ENCODE measurements around the gene DAB1.

DAB1 gene

GRCh38 chr1:57410508-57410907, 13.4 kb downstream of the DAB1 start:
- no peak for DNase-seq

DNA sequence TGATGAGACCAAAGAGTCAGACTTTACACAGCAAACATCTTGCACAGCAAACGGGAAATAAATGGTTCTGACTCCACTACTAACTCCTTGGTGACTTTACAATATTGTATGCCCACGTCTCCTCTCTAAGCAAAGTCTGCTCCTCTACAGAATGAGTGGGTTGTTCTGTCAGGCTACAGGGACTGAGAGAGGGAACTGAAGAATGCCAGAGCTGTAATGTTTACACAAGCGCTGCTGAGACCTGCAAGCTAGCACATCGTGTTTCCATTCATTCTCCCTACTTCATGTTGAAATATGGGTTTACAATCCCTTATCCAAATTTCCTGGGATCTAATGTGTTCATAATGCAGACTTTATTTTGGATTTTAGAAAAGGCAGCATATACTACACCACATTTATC, 15.9 kb downstream of the DAB1 start:
- no peak for DNase-seq

GRCh38 chr1:57406428-57406970, 17.4 kb downstream of the DAB1 start:
- DNase-seq = no peak

DNA sequence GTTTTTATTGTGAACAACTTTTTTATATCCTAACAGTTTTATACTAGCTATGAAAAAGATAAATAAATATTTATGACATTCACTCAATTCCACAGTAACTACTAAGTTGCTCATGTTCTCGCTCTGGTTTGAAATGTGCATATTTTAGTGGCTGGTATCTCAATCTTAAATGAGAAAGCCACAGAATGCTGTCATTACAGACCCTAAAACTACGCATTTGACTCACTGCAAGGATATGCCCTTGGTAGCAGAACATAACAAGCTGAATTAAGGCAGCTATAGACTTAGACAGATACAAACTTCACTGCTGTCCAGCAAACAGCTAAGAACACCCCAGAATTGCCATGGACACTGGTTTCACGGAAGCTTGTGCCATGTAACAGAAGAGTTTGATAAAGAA, 19.0 kb downstream of the DAB1 start:
- DNase-seq = no peak

GRCh38 chr1:57403201-57403600, 20.7 kb downstream of the DAB1 start:
- no peak for DNase-seq

GRCh38 chr1:57401671-57402070, 22.2 kb downstream of the DAB1 start:
- no peak for DNase-seq

- no peak for DNase-seq
These were observed 23.8 kb downstream of the DAB1 start for GRCh38 chr1:57400048-57400447.

DNA sequence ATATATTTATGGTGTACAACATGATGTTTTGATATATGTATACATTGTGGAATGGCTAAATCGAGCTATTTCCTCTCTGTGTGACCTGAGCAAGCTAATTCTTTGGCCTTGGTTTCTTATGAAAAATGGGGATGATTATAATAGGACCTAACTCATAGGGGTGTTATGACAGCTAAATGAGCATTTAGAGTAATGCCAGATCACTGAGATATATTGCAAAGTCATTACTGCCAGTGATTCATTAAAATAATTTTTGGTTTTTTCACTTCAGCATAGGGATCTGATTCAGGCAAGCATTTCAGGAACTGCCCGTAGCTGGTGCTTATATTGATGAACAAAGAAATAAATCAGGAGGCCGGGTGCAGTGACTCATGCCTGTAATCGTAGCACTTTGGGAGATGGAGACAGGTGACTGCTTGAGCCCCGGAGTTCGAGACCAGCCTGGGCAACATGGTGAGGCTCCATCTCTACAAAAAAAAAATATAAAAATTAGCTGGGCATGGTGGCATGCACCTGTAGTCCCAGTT, 30.7 kb downstream of the DAB1 start:
- no peak for DNase-seq

DNA sequence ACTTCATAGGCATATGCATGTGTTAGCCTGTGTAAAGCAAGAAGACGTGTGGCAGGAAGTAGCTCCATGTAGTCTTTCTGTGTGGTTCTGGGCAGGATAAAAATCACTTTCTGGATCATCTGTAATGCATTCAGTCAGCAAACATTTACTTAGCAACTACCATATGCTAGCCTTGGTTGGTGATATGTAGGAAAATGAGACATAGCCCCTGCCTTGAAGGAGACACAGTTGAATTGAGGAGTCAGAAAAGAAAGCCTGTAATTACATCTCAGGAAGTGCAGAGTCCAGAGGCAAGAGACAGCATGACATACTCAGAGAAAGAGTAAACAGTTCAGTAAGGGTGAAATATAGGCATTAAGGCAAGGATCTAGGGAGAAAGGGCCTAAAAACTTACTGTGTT, 38.5 kb downstream of the DAB1 start:
- DNase-seq = no peak

DNA sequence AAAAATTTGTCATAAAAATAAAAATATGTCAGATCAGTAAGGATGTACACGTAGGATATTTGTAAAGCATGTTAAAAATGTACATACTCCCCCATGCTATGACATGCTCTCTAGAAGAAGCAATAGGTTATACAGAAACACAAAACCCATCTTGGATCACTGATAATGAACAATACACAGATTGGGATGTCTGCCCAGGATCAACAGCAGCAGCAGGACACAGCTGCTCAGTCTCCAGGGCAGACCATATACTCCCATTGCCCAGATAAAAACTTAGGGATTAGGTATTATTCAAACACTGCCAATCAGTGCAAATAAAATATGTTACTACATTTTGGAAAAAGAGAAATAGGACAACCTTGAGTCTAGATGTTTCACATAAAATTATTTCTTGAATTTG, 39.0 kb downstream of the DAB1 start:
- DNase-seq = no peak

DNA sequence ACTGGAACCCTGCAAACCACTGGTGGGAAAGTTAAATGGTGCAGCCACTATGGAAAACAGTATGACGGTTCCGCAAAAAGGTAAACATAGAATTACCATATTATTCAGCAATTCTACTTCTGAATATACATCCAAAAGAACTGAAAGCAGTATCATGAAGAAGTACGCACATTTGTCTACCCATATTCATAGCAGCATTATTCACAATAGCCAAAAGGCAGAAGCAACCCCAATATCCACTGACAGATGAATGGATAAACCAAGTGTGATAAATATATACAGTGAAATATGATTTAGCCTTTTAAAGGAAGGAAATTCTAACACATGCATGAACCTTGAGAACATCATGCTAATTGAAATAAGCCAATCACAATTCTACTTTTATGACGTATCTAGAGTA, 39.6 kb downstream of the DAB1 start:
- no peak for DNase-seq

DNA sequence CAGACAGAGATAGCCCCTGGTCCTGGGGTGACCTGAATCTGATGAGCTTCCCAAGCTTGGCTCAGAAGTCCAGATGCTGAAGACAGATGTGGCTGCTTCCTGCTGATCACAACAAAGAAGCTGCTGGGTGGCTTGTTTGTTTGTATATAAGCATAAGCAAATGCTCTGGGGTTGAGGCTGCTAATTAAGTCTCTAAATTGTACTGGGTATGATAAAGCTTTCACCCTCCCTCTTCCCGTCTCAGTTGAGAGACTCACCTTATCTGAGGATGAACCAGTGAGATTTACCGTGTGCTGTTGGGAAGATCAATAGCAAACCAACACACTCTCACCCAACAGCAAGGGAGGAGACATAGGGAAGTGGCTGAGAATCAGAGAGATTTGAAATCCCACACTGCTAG, 42.0 kb downstream of the DAB1 start:
- DNase-seq = no peak

GRCh38 chr1:57381426-57381825, 42.4 kb downstream of the DAB1 start:
- DNase-seq = no peak

DNA sequence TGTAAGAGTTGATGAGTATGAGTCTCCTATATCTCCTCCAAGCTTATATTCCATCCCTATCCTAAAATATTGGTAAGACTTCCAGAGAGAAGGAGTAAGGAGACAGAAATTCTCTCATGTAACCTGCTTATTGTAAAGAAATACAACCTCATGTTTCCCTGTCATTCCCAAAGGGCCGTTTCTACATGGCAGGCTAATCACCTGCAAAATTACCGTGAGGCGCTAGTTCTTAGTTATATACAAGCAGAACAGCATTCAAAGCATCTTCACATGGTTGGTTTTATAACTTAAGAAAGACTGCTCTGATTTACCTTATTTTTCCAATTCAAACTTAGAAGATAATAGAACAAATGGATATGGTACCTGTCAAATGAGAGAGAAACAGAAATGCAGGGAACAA, 42.9 kb downstream of the DAB1 start:
- DNase-seq = no peak

- no peak for DNase-seq
These were observed 45.3 kb downstream of the DAB1 start for GRCh38 chr1:57378534-57378933.

DNA sequence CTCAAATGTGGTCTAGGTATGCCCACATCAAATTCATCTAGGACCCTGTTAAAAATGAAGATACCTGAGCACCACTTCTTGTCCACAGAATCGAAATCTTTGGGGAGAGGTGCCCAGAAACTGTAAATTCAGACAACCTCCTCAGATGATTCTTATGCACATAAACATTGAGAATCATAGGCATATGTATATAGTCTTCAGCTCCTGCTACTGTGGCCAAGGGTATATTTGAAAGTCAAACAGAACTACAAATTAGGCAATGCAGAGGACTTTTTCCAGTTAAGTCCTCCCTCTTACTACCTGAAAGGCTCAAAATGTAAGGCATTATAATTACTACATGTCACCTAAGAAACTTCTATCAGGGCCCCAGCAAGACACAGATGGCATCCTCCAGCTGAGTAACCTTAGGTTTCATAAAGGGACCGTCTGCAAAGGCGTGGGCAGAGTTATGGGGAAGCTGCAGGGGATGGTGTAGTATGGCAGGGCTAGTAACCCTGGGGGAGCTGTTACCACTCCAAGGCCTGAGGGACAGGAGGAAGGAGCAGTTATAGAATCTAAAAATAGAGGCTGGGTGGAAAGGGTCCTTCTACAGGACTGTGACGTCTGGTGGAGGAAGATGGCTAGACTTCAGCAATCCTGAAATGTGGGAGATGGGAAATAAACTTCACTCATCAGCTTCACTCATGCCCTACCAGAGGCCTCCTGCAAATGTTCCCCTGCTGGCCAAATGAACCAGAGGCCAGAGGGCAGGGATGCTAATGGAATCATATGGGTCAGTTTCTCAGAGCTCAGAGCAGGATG, 46.3 kb downstream of the DAB1 start:
- DNase-seq = no peak

GRCh38 chr1:57376041-57376440, 47.8 kb downstream of the DAB1 start:
- no peak for DNase-seq

GRCh38 chr1:57369889-57370288, 54.0 kb downstream of the DAB1 start:
- no peak for DNase-seq

DNA sequence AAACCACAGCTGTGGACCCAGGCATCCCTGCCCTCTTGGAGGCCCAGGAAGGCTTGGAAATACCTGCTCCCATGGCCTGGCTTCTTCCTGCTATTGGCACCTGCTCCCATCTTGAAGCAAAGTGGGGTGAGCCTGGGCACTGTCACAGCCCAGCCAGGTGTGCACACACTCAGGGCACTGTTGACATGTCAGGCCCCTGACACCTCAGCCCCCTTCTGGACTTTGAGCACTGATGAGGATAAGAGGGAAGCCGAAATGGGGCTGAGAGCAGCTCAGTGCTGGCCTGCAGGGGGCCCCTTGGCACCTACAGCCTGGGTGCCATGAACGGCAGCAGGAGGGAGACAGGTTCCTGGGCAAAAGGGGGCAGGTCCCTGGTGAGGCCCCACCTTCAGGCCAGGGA, 55.9 kb downstream of the DAB1 start:
- DNase-seq = no peak

DNA sequence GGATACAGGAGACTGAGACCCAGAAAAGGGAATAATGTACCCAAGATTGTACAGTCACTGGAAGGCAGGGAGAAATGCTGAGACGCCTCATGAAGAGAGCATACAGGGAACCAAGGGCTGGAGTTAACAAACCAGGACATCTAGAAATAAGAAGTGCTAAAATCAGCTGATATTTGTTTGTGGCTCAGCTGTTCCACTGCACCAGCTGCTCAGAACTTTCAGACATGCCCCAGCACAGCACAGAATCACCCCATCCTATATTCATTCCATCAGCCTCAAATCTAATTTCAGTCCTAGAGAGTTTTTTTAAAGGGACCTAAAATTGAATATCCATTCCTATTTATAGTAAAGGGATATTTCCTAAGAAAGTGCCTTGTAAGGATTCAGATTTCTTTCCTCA, 60.2 kb downstream of the DAB1 start:
- DNase-seq = no peak

- no peak for DNase-seq
These were observed 60.7 kb downstream of the DAB1 start for GRCh38 chr1:57363165-57363564.

DNA sequence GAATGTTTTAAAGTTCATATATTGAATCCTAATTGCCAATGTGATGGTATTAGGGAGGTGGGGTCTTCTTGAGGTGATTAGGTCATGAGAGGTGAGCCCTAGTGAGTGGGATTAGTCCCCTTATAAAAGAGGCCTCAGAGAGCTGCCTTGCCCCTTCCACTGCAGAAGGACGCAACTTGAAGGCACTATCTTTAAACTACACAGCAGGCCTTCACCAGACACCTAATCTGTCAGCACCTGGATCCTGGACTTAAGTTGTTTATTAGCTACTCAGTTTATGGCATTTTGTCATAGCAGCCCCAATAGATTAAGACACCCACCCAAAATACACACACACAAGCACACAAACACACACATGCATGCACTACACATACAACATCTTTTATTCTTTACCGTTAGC, 61.4 kb downstream of the DAB1 start:
- no peak for DNase-seq

GRCh38 chr1:57361516-57361915, 62.3 kb downstream of the DAB1 start:
- no peak for DNase-seq

DNA sequence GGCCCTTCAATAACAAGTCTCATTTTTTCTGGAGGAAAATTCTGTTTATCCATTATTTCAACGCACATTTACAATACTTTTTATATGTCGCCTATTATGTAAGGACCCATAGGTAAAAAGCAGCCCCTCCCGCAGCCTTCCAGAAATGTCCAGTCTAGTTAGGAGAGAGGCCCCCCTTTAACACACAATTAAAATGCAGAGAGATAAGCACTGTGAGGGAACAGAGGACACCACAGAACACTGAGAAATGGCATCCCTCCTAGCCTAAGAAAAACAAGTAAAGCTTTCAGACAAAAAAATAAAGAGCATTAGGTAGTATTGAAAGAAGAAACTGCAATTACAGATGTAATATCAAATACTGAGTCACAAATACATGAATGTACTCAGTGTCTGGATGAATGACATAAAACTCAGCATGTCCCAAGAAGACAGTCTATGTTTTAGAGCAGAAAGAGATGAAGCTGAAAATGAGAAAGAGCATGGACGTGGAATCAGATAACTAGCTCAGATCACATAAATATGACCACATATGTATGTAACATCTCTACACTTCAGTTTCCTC, 62.9 kb downstream of the DAB1 start:
- DNase-seq = no peak

GRCh38 chr1:57357462-57357861, 66.4 kb downstream of the DAB1 start:
- no peak for DNase-seq
